ENCODE data around the gene CYSTM1.
A peak's percentile ranks its signal among the peaks of the same experiment; 100 is the strongest.

Gene CYSTM1

GRCh38 chr5:140174465-140175366 lies at the start of gene CYSTM1:
Gene CYSTM1 (plus strand): TSS chr5:140175188. CDS start chr5:140194466, 19,278 bp downstream.
- peak; percentile 77 for DNase-seq (ENCODE audit: low read depth)

- no peak for DNase-seq (ENCODE audit: low read depth)
Measured at GRCh38 chr5:140125637-140126036, 49.4 kb upstream of the CYSTM1 start, which contains the start of gene IGIP. Gene IGIP (plus strand): TSS chr5:140125937. CDS start chr5:140128477, 2,540 bp downstream.

GRCh38 chr5:140126315-140127012 lies 48.5 kb upstream of the CYSTM1 start:
- no peak for DNase-seq (ENCODE audit: low read depth)

GRCh38 chr5:140128376-140128775 lies 46.6 kb upstream of the CYSTM1 start:
- no peak for DNase-seq (ENCODE audit: low read depth)

GRCh38 chr5:140130949-140131733 lies 43.8 kb upstream of the CYSTM1 start:
- DNase-seq (ENCODE audit: low read depth): no peak

- peak; percentile 81 for DNase-seq (ENCODE audit: low read depth)
Measured at GRCh38 chr5:140131967-140132409, 43.0 kb upstream of the CYSTM1 start.

GRCh38 chr5:140133514-140134167 lies 41.3 kb upstream of the CYSTM1 start:
- no peak for DNase-seq (ENCODE audit: low read depth)

- DNase-seq (ENCODE audit: low read depth): no peak
Measured at GRCh38 chr5:140134277-140134935, 40.6 kb upstream of the CYSTM1 start.

- DNase-seq (ENCODE audit: low read depth): no peak
Measured at GRCh38 chr5:140135127-140135526, 39.9 kb upstream of the CYSTM1 start.

GRCh38 chr5:140136624-140137023 lies 38.4 kb upstream of the CYSTM1 start:
- no peak for DNase-seq (ENCODE audit: low read depth)

GRCh38 chr5:140140435-140140834 lies 34.6 kb upstream of the CYSTM1 start:
- no peak for DNase-seq (ENCODE audit: low read depth)

GRCh38 chr5:140141241-140141640 lies 33.7 kb upstream of the CYSTM1 start:
- peak; percentile 55 for DNase-seq (ENCODE audit: low read depth)

GRCh38 chr5:140142246-140142645 lies 32.7 kb upstream of the CYSTM1 start:
- DNase-seq (ENCODE audit: low read depth): no peak

GRCh38 chr5:140142856-140143255 lies 32.1 kb upstream of the CYSTM1 start:
- no peak for DNase-seq (ENCODE audit: low read depth)

GRCh38 chr5:140143521-140144258 lies 31.3 kb upstream of the CYSTM1 start:
- no peak for DNase-seq (ENCODE audit: low read depth)

- DNase-seq (ENCODE audit: low read depth): no peak
Measured at GRCh38 chr5:140145256-140145655, 29.7 kb upstream of the CYSTM1 start.

GRCh38 chr5:140145818-140146522 lies 29.0 kb upstream of the CYSTM1 start:
- DNase-seq (ENCODE audit: low read depth): peak; percentile 48

GRCh38 chr5:140146523-140146842 lies 28.5 kb upstream of the CYSTM1 start:
- no peak for DNase-seq (ENCODE audit: low read depth)

- DNase-seq (ENCODE audit: low read depth): no peak
Measured at GRCh38 chr5:140147460-140147859, 27.5 kb upstream of the CYSTM1 start.

- DNase-seq (ENCODE audit: low read depth): no peak
Measured at GRCh38 chr5:140148508-140148907, 26.5 kb upstream of the CYSTM1 start.

Data from GM04504 (cell line).